ENCODE results near the gene CCDC149.

CCDC149 gene

GRCh38 chr4:24775750-24776149, 137.1 kb downstream of the CCDC149 start:
- no peak for DNase-seq (ENCODE audit: low spot score)

GRCh38 chr4:24775032-24775605, 137.7 kb downstream of the CCDC149 start:
- DNase-seq (ENCODE audit: low spot score), result no peak

DNA sequence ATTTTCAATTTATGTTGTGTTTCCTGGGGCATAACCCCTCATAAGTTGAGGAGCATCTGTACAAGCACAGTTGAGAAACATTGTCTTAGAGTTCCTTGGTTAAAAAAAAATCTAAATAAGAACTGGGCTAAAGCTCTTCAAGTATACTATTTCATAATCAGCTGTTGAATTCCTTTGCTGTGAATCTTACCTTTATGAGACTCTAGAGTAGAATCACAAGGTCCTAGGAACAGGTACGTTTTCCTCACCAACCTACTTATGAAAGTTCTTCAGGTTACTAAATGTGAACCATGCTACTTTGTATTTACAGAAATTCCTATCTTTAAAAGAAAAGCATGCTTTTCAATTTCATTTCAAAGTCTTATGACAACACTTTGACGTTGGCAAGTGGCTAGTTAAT, 138.4 kb downstream of the CCDC149 start:
- no peak for DNase-seq (ENCODE audit: low spot score)

DNA sequence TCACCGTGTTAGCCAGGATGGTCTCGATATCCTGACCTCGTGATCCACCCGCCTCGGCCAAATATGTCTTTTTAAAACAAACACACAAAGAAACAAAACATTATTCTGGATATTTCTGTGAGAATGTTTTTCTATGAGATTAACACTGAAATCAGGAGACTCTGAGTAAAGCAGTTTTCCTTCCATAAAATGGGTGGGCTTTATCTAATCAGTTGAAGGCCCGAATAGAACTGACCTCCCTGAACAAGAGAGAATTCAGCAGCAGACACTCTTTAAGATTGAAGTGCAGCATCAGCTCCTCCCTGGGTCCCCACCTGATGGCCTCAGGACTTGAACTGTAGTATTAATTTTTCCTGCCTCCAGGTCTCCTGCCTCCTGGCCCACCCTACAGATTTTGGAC, 139.9 kb downstream of the CCDC149 start:
- DNase-seq (ENCODE audit: low spot score), result no peak

DNA sequence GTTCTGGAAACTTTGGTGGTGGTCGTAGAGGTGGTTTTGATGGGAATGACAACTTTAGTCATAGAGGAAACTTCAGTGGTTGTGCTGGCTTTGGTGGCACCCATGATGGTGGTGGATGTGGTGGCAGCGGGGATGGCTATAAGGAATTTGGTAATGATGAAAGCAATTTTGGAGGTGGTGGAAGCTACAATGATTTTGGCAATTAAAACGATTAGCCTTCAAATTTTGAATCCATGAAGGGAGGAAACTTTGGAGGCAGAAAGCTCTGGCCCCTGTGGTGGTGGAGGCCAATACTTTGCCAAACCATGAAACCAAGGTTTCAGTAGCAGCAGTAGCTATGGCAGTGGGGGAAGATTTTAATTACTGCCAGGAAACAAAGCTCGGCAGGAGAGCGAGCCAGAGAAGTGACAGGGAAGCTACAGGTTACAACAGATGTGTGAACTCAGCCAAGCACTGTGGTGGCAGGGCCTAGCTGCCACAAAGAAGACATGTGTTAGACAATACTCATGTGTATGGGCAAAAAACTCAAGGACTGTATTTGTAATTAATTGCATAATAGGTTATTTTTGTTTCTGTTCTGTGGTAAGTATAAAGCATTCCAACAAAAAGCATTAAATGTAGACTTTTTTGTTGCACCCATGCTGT, 140.7 kb downstream of the CCDC149 start:
- DNase-seq (ENCODE audit: low spot score), result no peak

DNA sequence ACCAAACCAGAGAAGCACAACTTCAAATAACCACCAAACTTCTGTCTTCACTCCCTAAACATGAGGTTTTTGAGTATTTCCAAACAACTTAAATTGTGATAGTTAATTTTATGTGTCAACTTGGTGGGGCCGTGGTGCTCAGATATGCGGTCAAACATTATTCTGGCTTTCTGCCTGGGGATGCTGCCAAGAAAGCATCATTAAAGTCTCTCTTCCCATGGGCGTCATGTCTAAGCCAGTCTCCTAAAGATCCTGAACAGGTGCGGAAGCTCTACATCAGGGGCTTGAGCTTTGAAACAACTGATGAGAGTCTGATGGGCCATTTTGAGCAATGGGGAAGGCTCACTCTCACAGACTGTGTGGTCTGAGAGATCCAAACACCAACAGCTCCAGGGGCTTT, 141.6 kb downstream of the CCDC149 start:
- DNase-seq (ENCODE audit: low spot score), result no peak

GRCh38 chr4:24770667-24771066, 142.2 kb downstream of the CCDC149 start:
- DNase-seq (ENCODE audit: low spot score), result no peak

GRCh38 chr4:24770032-24770584, 142.7 kb downstream of the CCDC149 start:
- DNase-seq (ENCODE audit: low spot score), result no peak

- DNase-seq (ENCODE audit: low spot score), result no peak
Observed at GRCh38 chr4:24769571-24769970, 143.3 kb downstream of the CCDC149 start.

GRCh38 chr4:24768604-24769003, 144.2 kb downstream of the CCDC149 start:
- no peak for DNase-seq (ENCODE audit: low spot score)

DNA sequence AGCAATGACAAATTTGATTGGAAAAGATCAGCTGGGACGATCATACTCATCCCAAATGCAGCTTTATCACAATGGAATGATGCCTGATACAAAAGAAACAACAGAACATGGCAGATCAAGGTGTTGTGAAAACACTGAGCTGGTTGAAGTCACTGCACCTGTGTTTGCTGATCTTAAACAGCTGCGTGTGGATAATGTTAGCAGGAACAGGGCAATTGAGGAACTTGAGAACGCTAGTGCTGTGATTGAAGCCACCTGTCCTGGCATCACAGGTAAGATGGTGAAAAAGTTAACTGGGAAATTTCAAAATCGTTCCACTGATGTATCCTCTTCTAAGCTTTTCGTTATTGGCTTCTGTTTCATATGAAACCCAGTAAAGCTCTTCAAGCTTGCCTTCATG, 144.8 kb downstream of the CCDC149 start:
- DNase-seq (ENCODE audit: low spot score), result no peak

DNA sequence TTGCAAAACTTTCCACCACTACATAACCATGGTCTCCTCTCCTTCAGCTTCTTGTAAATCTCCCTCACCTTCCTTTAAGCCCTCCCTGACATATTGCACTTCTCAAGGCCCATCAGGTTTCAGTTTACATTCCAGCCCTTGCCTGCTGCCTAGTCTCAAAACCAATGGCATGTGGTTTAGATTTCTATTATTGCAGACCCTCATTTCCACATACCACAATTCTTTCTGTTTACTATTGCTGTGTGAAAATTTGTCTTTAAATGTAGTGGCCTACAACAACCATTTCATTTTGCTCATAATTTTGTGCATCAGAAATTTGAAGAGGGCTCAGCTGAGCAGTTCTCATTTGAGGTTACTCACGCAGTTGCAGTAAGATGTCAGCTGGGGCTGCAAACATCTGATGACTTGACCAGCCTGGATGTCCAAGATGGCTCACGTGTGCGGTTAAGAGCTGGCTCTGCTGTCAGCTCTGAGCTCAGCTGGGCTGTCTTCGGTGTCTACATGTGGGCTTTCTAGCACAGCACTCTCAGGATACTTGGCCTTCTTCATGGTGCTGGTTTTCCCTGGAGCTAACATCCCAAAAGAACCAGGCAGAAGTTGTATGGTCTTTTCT, 147.4 kb downstream of the CCDC149 start:
- DNase-seq (ENCODE audit: low spot score), result no peak

DNA sequence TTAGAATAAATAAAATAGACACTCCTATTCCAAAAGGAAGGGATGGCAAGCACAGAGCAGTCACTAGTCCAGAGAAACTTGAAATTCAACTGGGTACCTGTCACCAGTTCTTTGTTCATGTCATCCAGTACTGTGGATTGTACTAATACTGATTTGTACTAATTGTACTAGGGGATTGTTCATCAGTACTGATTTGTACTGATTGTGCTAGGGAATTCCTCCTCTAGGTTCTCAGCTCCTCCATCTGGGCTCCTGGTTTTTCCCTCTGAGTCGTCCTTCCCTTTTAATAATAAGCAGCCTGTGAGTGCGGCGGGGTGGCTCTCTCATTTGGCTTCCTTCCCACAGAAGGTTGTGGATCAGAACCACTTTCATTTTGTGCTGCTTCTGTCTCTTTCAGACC, 148.5 kb downstream of the CCDC149 start:
- DNase-seq (ENCODE audit: low spot score), result no peak

DNA sequence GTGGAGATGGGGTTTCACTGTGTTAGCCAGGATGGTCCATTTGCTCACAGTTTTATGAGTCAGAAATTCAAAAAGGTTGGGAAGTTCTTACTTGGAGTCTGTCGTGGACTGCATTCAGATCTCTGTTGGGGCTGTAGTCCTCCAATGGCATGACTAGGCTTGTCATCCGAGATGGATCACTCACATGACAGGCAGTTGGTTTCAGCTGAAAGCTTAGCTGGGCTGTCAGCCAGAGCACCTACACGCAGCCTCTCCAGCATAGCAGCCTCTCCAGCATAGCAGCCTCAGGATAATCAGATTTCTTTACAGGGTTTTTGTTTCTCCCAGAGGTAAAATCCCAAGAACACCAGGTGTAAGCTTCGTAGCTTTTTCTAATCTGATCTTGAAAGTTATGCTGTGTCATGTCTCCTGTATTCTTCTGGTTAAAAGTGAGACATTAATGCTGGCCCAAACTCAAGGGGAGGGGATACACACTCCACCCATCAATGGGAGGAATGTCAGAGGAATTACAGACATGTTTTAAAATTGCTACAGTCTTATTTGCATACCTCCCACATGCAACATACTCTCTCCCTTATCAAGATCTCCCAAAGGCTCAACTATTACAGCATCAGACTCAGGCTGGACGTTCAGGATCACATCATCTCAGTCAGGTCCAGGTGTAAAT, 149.1 kb downstream of the CCDC149 start:
- DNase-seq (ENCODE audit: low spot score), result no peak
